Stimulated activated CD8-positive, alpha-beta memory T cell treated with anti-CD3 and anti-CD28 coated beads, Interleukin-7, amount 100 ng/mL, for 1 hour (primary cell): ENCODE results near the gene TIAM1.
A peak's percentile ranks its signal among the peaks of the same experiment; 100 is the strongest.

Source experiments
- DNase-seq, 2 donors: peaks; one replicate each; pipeline ENCODE4 v3.0.0-alpha.2; 2020; ENCODE audit warnings: low read depth in 2 of 2

The TIAM1 gene

GRCh38 chr21:31343680-31344480 is at the start of gene TIAM1:
Gene TIAM1 (minus strand): TSS chr21:31344261. CDS start chr21:31266972, 77,289 bp downstream.
- no peak for DNase-seq

- no peak for DNase-seq
Observed at GRCh38 chr21:31387560-31388186, 43.6 kb upstream of the TIAM1 start.

- no peak for DNase-seq
Observed at GRCh38 chr21:31386006-31386405, 41.9 kb upstream of the TIAM1 start.

- DNase-seq: no peak
Observed at GRCh38 chr21:31383770-31384169, 39.7 kb upstream of the TIAM1 start.

GRCh38 chr21:31382060-31382459 is 38.0 kb upstream of the TIAM1 start:
- DNase-seq: no peak

- no peak for DNase-seq
Observed at GRCh38 chr21:31376301-31376700, 32.2 kb upstream of the TIAM1 start.

- DNase-seq: no peak
Observed at GRCh38 chr21:31374395-31374794, 30.3 kb upstream of the TIAM1 start.

- DNase-seq: no peak
Observed at GRCh38 chr21:31372471-31372765, 28.4 kb upstream of the TIAM1 start.

GRCh38 chr21:31371715-31372470 is 27.8 kb upstream of the TIAM1 start:
- no peak for DNase-seq

- DNase-seq: no peak
Observed at GRCh38 chr21:31370893-31371544, 27.0 kb upstream of the TIAM1 start.

- no peak for DNase-seq
Observed at GRCh38 chr21:31370281-31370892, 26.3 kb upstream of the TIAM1 start.

- DNase-seq: no peak
Observed at GRCh38 chr21:31368361-31368760, 24.3 kb upstream of the TIAM1 start.

- DNase-seq: no peak
Observed at GRCh38 chr21:31367801-31368200, 23.7 kb upstream of the TIAM1 start.

- no peak for DNase-seq
Observed at GRCh38 chr21:31366825-31367224, 22.8 kb upstream of the TIAM1 start.

- DNase-seq: no peak
Observed at GRCh38 chr21:31364253-31364945, 20.3 kb upstream of the TIAM1 start.

GRCh38 chr21:31363720-31364119 is 19.7 kb upstream of the TIAM1 start:
- no peak for DNase-seq

GRCh38 chr21:31360717-31361116 is 16.7 kb upstream of the TIAM1 start:
- no peak for DNase-seq

- DNase-seq: no peak
Observed at GRCh38 chr21:31358158-31358557, 14.1 kb upstream of the TIAM1 start.

GRCh38 chr21:31356440-31356839 is 12.4 kb upstream of the TIAM1 start:
- no peak for DNase-seq

- peak; percentile 43 to 44 for DNase-seq
Observed at GRCh38 chr21:31354604-31355443, 10.8 kb upstream of the TIAM1 start.
